Raji (cell line): ENCODE results near the gene MAST2.

Source experiments
- POLR2A ChIP-seq: IDR thresholded peaks from 2 replicates; pipeline ENCODE4 v1.6.1; 2011; ENCODE audit warnings: low read depth, low read length, control low read depth; ENCODE audit not compliant: insufficient read depth

MAST2 gene

DNA sequence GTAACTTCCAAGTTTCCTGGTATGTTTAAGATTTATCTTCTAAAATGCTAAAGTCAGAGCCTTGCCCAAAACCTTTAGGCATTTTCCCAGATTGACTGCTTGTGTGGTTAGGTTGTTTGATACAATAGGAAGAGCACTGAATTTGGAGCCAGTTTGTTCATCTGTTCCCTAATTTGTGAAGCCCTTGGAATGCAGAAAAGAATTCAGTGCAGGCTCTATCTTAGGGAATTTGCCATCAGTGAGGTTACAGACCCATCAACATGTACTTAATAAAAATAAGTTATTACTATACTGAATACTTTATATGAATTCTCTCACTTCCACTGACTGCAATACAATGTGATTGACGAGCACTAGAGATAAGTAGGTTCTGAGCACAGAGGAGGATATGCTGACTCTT is 208.8 kb downstream of the MAST2 start:
- no peak for TF ChIP-seq POLR2A

DNA sequence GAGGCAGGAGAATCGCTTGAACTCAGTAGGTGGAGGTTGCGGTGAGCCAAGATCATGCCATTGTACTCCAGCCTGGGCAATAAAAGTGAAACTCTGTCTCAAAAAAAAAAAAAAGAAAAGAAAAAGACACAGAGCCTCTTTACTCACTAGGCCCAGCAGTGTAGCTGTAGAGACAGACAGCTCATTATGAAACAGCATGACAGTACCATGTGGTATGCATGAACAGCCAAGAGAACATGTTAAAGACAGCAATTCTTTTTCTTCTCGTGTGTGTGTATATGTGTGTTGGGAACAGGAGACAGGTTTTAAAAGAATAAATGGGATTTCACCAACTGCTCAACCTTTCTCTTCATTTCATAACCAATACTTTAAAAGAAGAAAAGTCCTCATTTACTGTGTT is 210.2 kb downstream of the MAST2 start:
- no peak for TF ChIP-seq POLR2A

DNA sequence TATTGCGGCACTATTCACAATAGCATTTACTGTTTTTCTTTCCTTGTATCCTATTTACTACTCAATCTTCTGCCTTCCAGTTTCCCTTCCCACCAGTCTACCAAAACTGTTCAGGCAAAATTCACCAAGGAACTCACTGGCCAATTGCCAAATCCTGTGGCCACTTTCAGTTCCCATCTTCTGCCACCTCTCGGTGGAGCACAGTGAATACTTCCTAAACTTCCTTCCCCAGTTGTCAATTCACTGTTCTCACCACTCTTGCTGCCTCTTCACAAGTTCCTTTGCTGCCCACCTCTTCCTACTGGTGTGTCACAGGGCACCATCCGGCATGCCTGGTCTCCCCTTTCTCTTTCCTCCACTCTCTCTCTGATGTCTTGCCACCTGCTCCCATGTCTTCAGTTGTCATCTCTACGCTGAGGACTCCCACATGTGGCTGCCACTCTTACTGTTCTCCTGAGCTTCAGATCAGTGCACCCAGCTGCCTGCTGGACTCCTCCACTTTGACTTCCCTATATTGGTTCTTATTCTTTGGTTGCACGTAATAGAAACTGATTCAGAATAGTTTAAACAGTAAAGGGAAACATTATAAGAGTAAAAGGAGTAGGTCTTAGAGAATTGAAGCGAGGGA is 214.6 kb downstream of the MAST2 start:
- no peak for TF ChIP-seq POLR2A

DNA sequence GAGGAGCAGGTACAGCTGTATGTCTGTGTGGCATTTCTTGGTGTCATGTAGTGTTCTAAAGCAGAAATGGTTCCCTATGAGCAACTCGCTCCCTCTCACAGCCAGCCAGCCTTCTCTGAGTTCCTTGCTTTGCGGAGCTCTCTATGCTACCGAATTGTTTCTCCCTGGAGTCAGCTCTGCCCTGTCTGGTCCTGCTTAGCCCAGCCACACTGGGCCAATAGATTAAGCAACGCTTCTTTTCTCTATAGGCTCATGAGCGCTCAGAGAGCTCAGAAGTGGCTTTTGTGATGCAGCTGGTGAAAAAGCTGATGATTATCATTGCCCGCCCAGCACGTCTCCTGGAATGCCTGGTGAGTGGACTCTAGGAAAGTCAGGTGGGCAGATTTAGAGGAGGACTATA is 215.9 kb downstream of the MAST2 start:
- no peak for TF ChIP-seq POLR2A

DNA sequence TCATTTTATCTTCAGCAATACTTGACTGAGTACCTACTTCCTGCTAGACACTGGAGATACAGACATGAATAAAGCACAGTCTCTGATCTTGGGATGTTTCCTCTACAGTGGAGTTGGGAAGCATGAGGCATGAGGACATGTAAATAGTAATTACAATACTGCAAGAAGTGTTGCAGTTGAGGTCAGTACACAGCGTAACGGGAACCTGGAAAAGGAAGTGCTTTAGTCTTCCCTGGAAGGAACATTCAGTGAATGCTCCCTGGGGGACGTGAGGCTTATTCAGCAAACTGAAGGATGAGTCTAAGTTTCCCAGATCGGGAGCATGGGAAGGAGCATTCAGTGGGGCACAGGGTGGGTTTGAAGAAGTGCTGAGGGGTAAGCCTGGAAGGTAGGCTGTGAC is 216.6 kb downstream of the MAST2 start:
- no peak for TF ChIP-seq POLR2A

DNA sequence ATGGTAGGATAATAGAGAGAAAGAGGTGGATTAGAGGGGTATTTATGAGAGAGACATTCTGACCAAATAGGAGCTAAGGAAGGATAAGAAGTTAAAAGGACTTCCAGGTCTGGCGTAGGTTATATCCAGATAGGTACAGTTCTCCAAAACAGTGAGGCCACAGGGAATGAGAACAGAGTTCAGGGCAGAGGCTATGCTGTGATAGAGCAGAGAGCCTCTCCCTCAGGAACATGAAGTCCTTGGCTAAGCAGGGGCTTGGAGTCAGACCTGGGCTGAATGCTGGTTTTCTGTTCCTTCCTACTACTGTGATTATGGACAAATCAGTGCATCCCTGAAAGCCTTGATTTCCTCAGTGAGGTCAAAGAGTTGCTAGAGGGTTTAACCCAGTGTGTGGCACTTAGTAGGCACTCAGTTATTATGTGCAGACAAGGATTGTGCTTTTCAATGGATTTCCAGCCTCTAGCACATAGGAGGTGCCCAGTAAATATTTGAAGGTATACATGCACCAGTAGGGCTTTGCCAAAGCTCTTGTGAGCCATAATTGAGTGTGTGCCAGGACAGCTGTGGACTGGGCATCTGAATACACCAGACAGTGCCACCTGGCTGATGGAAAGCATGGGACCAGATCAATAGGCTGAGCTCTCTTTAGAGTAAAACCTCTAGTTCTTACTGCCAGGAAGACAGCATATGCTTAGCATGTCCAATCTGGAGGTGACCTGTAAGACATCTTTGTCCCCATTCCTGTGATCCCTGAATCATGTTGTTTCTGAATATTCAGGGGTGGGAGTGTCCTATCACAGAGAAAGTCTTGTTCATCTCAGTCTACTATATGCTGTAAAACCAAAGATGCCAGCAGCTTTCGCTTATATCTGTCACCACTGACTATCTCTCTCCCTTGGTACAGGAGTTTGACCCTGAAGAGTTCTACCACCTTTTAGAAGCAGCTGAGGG is 217.9 kb downstream of the MAST2 start:
- TF ChIP-seq POLR2A = no peak

DNA sequence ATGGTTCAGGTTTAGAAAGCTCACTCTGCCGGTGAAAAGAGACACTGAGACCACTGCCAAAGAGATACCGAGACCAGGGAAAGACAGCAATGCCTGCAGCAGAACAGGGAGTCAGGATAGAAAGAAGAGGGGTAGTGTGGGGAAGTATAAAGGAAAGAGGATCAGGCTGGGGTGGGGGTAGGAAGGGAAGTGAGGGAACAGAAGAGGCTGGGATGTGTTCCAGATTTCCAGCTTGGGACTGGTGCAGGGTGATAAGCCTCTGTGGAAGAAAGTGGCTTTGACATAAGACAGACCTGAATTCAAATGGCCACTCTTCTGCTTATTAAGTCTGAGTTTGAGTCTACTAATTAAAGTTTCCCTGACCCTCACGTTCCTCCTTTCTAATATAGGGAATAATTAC is 223.1 kb downstream of the MAST2 start:
- no peak for TF ChIP-seq POLR2A

DNA sequence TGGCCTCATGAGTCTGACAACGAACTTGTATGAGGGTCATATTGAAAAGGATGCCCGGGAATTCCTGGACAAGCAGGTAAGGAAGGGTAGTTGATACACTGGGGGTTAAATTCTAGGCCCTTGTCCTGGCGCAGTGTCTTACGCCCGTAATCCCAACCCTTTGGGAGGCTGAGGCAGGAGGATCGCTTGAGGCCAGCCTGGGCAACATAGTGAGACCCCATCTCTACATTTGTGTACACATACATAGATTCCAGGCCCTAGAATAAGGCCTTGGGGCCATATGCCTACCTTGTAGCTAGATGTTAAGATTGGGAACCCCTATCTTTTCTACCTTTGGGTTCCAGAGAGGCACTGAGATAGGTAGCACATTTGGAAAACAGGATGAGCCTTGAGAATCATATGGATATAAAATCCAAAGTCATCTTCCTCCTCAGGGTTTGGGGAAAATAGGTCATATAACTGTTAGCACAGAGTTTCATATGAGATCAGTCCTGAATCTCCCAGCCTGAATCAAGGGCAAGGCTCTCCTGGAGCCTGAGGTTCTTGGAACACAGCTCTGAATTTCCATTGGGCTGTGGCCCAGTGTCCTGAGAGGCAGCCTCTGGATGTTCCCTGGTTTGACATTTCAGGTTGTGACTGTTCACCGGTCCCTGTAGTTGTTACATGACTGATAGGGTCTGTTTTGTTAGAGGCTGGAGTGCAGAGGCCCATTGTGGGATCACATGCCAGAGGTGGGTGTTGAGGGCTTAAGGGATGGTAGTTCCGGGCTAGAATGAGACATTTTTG is 224.6 kb downstream of the MAST2 start:
- no peak for TF ChIP-seq POLR2A

DNA sequence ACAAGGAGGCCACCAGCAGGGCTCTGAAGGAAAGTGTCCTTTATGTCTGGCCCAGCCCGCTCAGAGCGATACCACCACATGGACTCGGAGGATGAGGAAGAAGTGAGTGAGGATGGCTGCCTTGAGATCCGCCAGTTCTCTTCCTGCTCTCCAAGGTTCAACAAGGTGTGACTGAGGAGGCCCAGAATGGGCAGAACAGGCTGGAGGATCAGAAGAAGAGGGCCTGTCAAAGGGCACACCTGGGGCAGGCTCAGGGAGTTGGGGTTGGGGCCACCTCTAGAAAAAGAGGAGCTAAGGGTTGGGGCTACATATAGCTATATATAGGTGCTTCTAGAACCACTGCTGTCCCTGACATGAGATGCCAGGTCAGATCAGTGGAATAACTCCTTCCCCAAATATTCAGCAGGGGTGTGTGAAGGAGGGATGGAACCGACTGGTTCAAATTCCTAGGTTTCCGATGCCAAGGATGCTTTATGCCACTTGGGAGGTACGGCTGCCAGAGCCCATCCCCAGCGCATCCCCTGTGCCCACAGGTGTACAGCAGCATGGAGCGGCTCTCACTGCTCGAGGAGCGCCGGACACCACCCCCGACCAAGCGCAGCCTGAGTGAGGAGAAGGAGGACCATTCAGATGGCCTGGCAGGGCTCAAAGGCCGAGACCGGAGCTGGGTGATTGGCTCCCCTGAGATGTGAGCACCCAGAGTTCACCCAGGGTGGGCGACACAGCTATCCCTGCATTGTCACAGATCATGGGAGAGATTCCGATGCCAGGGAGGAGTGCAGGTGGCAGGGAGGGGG is 226.9 kb downstream of the MAST2 start:
- TF ChIP-seq POLR2A = no peak

DNA sequence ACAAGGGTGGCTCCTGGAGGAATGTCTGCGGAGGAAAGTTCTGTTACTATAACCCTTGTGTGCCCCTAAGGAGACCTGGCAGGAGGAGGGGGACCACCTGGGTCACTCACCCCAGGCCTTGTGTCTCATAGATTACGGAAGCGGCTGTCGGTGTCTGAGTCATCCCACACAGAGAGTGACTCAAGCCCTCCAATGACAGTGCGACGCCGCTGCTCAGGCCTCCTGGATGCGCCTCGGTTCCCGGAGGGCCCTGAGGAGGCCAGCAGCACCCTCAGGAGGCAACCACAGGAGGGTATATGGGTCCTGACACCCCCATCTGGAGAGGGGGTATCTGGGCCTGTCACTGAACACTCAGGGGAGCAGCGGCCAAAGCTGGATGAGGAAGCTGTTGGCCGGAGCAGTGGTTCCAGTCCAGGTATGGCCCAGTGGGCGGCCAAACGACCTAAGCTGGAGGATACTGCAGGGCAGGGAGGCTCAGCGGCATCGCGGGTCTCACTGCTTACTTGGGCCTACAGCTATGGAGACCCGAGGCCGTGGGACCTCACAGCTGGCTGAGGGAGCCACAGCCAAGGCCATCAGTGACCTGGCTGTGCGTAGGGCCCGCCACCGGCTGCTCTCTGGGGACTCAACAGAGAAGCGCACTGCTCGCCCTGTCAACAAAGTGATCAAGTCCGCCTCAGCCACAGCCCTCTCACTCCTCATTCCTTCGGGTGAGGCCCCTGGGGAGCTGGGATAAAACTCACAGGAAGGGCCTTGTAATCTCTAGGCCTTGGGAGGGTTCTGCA is 227.7 kb downstream of the MAST2 start:
- TF ChIP-seq POLR2A = no peak

DNA sequence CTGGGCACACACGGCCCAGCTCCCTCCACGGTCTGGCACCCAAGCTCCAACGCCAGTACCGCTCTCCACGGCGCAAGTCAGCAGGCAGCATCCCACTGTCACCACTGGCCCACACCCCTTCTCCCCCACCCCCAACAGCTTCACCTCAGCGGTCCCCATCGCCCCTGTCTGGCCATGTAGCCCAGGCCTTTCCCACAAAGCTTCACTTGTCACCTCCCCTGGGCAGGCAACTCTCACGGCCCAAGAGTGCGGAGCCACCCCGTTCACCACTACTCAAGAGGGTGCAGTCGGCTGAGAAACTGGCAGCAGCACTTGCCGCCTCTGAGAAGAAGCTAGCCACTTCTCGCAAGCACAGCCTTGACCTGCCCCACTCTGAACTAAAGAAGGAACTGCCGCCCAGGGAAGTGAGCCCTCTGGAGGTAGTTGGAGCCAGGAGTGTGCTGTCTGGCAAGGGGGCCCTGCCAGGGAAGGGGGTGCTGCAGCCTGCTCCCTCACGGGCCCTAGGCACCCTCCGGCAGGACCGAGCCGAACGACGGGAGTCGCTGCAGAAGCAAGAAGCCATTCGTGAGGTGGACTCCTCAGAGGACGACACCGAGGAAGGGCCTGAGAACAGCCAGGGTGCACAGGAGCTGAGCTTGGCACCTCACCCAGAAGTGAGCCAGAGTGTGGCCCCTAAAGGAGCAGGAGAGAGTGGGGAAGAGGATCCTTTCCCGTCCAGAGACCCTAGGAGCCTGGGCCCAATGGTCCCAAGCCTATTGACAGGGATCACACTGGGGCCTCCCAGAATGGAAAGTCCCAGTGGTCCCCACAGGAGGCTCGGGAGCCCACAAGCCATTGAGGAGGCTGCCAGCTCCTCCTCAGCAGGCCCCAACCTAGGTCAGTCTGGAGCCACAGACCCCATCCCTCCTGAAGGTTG is 231.4 kb downstream of the MAST2 start:
- TF ChIP-seq POLR2A = no peak

DNA sequence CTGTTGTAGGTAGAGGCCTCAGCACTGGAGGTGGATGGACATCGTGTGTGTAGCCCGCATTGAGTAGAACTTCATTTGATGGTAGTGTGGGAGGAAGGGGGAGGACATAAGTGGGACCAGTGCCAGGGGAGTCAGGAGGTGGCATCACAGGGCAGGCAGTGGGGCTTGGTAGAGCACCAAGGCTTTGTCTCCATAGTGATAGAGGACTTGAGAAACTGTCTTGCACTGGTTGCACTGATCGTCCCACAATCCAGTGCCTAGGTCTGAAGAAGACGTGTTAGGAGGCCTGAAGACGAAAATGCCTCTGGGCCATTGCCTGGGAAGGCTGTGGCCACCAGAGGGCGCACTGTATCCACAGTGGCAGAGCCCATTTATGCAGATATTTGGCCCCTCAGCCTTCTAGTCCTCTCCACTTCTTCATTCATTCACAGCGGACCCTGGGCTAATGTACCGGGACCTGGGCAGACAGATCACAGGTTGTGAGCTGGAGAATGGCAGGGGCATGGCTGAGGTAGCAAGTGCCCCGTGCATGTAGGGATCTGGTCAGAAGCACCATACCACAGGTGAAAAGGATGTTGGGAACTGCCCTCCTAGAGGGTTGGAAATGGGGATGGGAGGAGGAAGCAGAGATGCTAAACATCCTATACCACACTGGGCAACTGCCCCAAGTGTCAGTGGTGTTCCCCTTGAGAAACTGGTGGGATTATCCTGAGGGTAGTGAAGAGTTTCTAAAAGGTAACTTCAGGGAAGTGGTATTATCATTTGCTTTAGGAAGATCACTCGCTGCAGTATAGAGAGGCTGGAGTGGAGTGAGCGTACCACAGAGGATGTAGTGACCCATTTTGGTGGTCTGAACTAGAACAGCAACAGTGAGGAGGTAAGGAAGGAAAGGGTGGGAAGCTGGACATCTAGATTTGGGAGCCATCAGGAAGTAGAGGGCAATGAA is 233.8 kb downstream of the MAST2 start:
- TF ChIP-seq POLR2A = no peak
